Measurements from ENCODE around the gene NR2E1.

DNA sequence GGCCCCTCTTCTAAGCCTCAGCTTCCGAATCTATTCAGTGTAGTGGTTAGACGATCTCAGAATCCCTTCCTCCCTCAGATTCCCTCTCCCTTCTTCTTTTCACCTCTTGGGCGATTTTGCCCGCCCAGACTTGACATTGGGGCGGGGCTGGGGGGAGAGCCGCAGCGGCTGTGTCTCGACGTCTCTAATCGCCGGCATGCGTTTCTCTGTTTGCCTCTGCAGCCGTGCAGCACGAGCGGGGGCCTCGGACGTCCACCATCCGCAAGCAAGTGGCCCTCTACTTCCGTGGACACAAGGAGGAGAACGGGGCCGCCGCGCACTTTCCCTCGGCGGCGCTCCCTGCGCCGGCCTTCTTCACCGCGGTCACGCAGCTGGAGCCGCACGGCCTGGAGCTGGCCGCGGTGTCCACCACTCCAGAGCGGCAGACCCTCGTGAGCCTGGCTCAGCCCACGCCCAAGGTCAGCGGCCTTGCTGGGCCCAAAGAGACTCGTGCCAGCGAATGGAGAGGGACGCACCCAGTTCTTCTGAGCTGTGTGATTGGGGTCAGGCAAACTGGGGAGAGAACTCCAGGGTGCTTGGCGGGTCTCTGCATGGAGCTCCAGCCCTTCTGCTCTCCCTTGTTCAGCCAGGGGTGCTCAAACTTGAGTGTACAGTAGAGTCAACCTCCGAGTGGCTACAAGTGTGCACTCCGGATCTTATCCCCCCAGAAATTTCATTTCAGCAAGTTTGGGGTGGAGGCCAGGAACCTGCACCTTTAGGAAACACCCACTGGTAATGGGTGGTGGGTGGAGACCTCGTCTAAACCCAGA, 10.7 kb downstream of the NR2E1 start:
- TF ChIP-seq POLR2AphosphoS5 (IDR thresholded peaks at IDR 0.05) (no peak), POLR2A (IDR thresholded peaks at IDR 0.05) (no peak)
- TF ChIP-seq, protein P1, sequence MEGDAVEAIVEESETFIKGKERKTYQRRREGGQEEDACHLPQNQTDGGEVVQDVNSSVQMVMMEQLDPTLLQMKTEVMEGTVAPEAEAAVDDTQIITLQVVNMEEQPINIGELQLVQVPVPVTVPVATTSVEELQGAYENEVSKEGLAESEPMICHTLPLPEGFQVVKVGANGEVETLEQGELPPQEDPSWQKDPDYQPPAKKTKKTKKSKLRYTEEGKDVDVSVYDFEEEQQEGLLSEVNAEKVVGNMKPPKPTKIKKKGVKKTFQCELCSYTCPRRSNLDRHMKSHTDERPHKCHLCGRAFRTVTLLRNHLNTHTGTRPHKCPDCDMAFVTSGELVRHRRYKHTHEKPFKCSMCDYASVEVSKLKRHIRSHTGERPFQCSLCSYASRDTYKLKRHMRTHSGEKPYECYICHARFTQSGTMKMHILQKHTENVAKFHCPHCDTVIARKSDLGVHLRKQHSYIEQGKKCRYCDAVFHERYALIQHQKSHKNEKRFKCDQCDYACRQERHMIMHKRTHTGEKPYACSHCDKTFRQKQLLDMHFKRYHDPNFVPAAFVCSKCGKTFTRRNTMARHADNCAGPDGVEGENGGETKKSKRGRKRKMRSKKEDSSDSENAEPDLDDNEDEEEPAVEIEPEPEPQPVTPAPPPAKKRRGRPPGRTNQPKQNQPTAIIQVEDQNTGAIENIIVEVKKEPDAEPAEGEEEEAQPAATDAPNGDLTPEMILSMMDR (IDR thresholded peaks at IDR 0.05): no peak

Measured in stomach (tissue), 4 donors.